Right lobe of liver (tissue), 6 donors: Measurements from ENCODE around the gene ERBB4. TPM values are rescaled to one million over a fixed set of nuclear protein-coding genes. Genes with fewer than 3 reads are reported as not detected.
"Not testable (repeated sequence)": the region's sequence is repeated elsewhere in the genome, so short reads cannot be mapped to it uniquely, and the experiment has no call there.

Experiments
- ATAC-seq, 4 donors: fragments of 200-7000 bp; cut with Tn5 transposase; one replicate each; pipeline ENCODE4 v1.9.1; 2020; ENCODE audit warnings: mild to moderate bottlenecking in 4 of 4, moderate library complexity in 4 of 4
- DNase-seq, 3 donors: peaks; one replicate each; pipeline ENCODE4 v3.0.0-alpha.2; 2020
- H3K27ac ChIP-seq, 3 donors: fragments of 200-600 bp; one replicate each; pipeline ENCODE4 v1.8.0; 2022
- H3K27me3 ChIP-seq, 2 donors: fragments of 200-600 bp; one replicate each; pipeline ENCODE4 v1.8.0; 2022
- H3K36me3 ChIP-seq, 4 donors: fragments of 200-600 bp; sonication (generic) in 1 of 4; one replicate each; pipeline versions ENCODE4 v1.5.1 to v1.8.0; 2017 to 2022; ENCODE audit warnings: control low read depth in 1 of 4
- H3K4me1 ChIP-seq, 4 donors: fragments of 200-600 bp; sonication (generic) in 1 of 4; one replicate each; pipeline versions ENCODE4 v1.5.1 to v1.8.0; 2017 to 2022; ENCODE audit warnings: control low read depth in 1 of 4
- H3K4me3 ChIP-seq, 3 donors: fragments of 200-600 bp; one replicate each; pipeline ENCODE4 v1.8.0; 2022
- H3K9me3 ChIP-seq, 4 donors: fragments of 200-600 bp; sonication (generic) in 1 of 4; one replicate each; pipeline versions ENCODE4 v1.5.1 to v1.8.0; 2017 to 2022; ENCODE audit warnings: control low read depth in 1 of 4
- CTCF ChIP-seq, 4 donors: fragments of 200-600 bp in 3 of 4; fragments of 450-650 bp in 1 of 4; IDR thresholded peaks; one replicate each; pipeline versions ENCODE4 v1.5.1 to v1.8.0; 2016 to 2022; ENCODE audit warnings: antibody characterized with exemption in 4 of 4, mild to moderate bottlenecking in 2 of 4
- POLR2A ChIP-seq: fragments of 450-650 bp; IDR thresholded peaks from one replicate; pipeline ENCODE4 v1.6.1; 2017; ENCODE audit warnings: antibody characterized with exemption, mild to moderate bottlenecking
- WGBS: methylation state at CpG from one replicate; pipeline ENCODE4 v1.1.6; 2018; ENCODE audit warnings: low coverage, low lambda C conversion rate; ENCODE audit not compliant: insufficient coverage; ENCODE audit errors: missing lambda C conversion rate; 5-methylcytosine and 5-hydroxymethylcytosine counted together
- intact Hi-C, 2 donors: fragments of 100-400 bp; cut with DNase I; formaldehyde crosslinking; loops; one replicate each; pipeline versions ENCODE4 v1.11.2 to v1.14.1; 2022
- total RNA-seq, 6 experiments: library from RNA; depleted of rRNA in 2 of 6; stranded (reverse); fragments of >200 nt in 2 of 6; fragmentation: NEBNext Ultra II Directional in 3 of 6; extraction: Animal tissue kit (Norgen Biotek cat#: 25700) in 3 of 6; gene quantifications; one replicate each; pipeline versions ENCODE4 v1.1.0 to v1.2.4, GENCODE V29; 2016 to 2023
- donor health status: DM: no; HTN: yes; CAD: no.
- donor health status: DM: no; HTN: no; CAD: no.
- donor health status: DM: no; HTN: no; CAD: no.
- donor health status: DM: no; HTN: yes; CAD: no.
- donor health status: DM: no; HTN: yes; CAD: no.

Gene ERBB4
- total RNA-seq, 6 experiments from 2014 or later: 0.02 to 0.59 (median 0.08) TPM; not detected in 2

- 100% methylated on average over 1 of the region's 1 CpG for WGBS
- ATAC-seq (no peak), DNase-seq (no peak)
- no peaks in the 10 kb centered on the region for H3K4me1 ChIP-seq
- H3K27me3 ChIP-seq: no peaks in the 10 kb centered on the region
- no peak overlapping the region for H3K27ac ChIP-seq
- H3K4me3 ChIP-seq: no peak overlapping the region
- intact Hi-C loops: no loop called here
- H3K36me3 ChIP-seq: no peaks in the 10 kb centered on the region
- H3K9me3 ChIP-seq: no peaks in the 10 kb centered on the region
- TF ChIP-seq POLR2A (no peak), CTCF (IDR thresholded peaks at IDR 0.05) (no peak)
Observed at GRCh38 chr2:212109217-212109616, 429.4 kb downstream of the ERBB4 start.

- Histone ChIP-seq H3K9me3 (no peaks in the 10 kb centered on the region), H3K27me3 (no peaks in the 10 kb centered on the region), H3K4me1 (no peaks in the 10 kb centered on the region), H3K4me3 (no peak overlapping the region), H3K27ac (no peak overlapping the region), H3K36me3 (no peaks in the 10 kb centered on the region)
- DNase-seq: no peak
- no peak for ATAC-seq
- WGBS: 28% methylated on average over 2 of the region's 2 CpGs
- TF ChIP-seq CTCF (IDR thresholded peaks at IDR 0.05) (no peak), POLR2A (no peak)
- intact Hi-C loops: no loop called here
Observed at GRCh38 chr2:212107989-212108388, 430.6 kb downstream of the ERBB4 start.

GRCh38 chr2:212107014-212107413, 431.6 kb downstream of the ERBB4 start:
- Histone ChIP-seq H3K4me1 (no peaks in the 10 kb centered on the region), H3K36me3 (no peaks in the 10 kb centered on the region), H3K27me3 (no peaks in the 10 kb centered on the region), H3K27ac (no peak overlapping the region), H3K9me3 (no peaks in the 10 kb centered on the region), H3K4me3 (no peak overlapping the region)
- TF ChIP-seq CTCF (IDR thresholded peaks at IDR 0.05): no peak
- no peak for TF ChIP-seq POLR2A
- 80% methylated on average over 1 of the region's 2 CpGs for WGBS
- ATAC-seq (no peak), DNase-seq (no peak)
- intact Hi-C loops: no loop called here

GRCh38 chr2:212106536-212106935, 432.1 kb downstream of the ERBB4 start:
- ATAC-seq, H3K4me3 ChIP-seq, DNase-seq, H3K27me3 ChIP-seq, H3K27ac ChIP-seq, H3K4me1 ChIP-seq, H3K9me3 ChIP-seq, intact Hi-C loops, H3K36me3 ChIP-seq: not testable (repeated sequence)

GRCh38 chr2:212099658-212100057, 438.9 kb downstream of the ERBB4 start:
- H3K4me3 ChIP-seq: no peak overlapping the region
- intact Hi-C loops: no loop called here
- no peak overlapping the region for H3K27ac ChIP-seq
- ATAC-seq: no peak
- no peaks in the 10 kb centered on the region for H3K36me3 ChIP-seq
- no peak for TF ChIP-seq POLR2A
- TF ChIP-seq CTCF (IDR thresholded peaks at IDR 0.05): no peak
- no peaks in the 10 kb centered on the region for H3K4me1 ChIP-seq
- no peaks in the 10 kb centered on the region for H3K27me3 ChIP-seq
- DNase-seq: no peak
- H3K9me3 ChIP-seq: no peaks in the 10 kb centered on the region
